Activated T-helper 17 cell treated with anti-CD3 and anti-CD28 coated beads, Interleukin-2, amount 50 U/mL, for 72 hours (primary cell): ENCODE measurements around the gene AMIGO1. TPM values are rescaled to one million over a fixed set of nuclear protein-coding genes. Genes with fewer than 3 reads are reported as not detected.

Source experiments
- total RNA-seq, 2 donors: library from RNA; stranded (reverse); gene quantifications; one replicate each; pipeline ENCODE4 v1.2.3, GENCODE V29; 2022

AMIGO1 gene
- total RNA-seq, 2 donors from 2014 or later, result 1.1 to 1.2 TPM

Other genes starting within 250 kb of the AMIGO1 start
- gene PSRC1, start 226.6 kb downstream of the AMIGO1 start, total RNA-seq, result 10 to 100 TPM; 17.5 to 20.3 TPM
- gene MYBPHL, start 202.7 kb downstream of the AMIGO1 start, total RNA-seq, result not detected
- under 1 TPM; 0.66 to 0.78 TPM for gene SORT1, start 111.8 kb downstream of the AMIGO1 start, total RNA-seq
- gene PSMA5, start 83.3 kb downstream of the AMIGO1 start, total RNA-seq, result 100 to 1,000 TPM; 106 to 198 TPM
- not detected for gene SYPL2, start 43.2 kb downstream of the AMIGO1 start, total RNA-seq
- 10 to 100 TPM; 14.5 to 15.3 TPM for gene ATXN7L2, start 25.8 kb downstream of the AMIGO1 start, total RNA-seq
- 10 to 100 TPM in 1 of 2 donors, 1 to 10 TPM in 1; 7.6 to 19.2 TPM for gene CYB561D1, start 15.6 kb downstream of the AMIGO1 start, total RNA-seq
- gene GPR61, start 30.1 kb upstream of the AMIGO1 start, total RNA-seq, result under 1 TPM in 1 of 2 donors, not detected in 1; 0.45 TPM
- 10 to 100 TPM in 1 of 2 donors, 1 to 10 TPM in 1; 10.0 to 11.6 TPM for gene GNAI3, start 38.9 kb upstream of the AMIGO1 start, total RNA-seq
- gene GNAT2, start 109.9 kb upstream of the AMIGO1 start, total RNA-seq, result under 1 TPM; 0.32 to 0.54 TPM
- 100 to 1,000 TPM in 1 of 2 donors, 10 to 100 TPM in 1; 97.1 to 135 TPM for gene AMPD2, start 110.1 kb upstream of the AMIGO1 start, total RNA-seq
- 10 to 100 TPM; 16.2 to 20.1 TPM for gene GSTM4, start 146.4 kb upstream of the AMIGO1 start, total RNA-seq
- 10 to 100 TPM; 18.5 to 27.5 TPM for gene GSTM2, start 158.3 kb upstream of the AMIGO1 start, total RNA-seq
- 10 to 100 TPM in 1 of 2 donors, not detected in 1; 86.5 TPM for gene GSTM1, start 178.1 kb upstream of the AMIGO1 start, total RNA-seq
- gene GSTM5, start 202.5 kb upstream of the AMIGO1 start, total RNA-seq, result not detected
- 10 to 100 TPM in 1 of 2 donors, 1 to 10 TPM in 1; 8.9 to 30.2 TPM for gene GSTM3, start 231.3 kb upstream of the AMIGO1 start, total RNA-seq